Astrocyte (in vitro differentiated cells and primary cell): Measurements from ENCODE around the gene MAML2. TPM values are rescaled to one million over a fixed set of nuclear protein-coding genes. Genes with fewer than 3 reads are reported as not detected.
A peak's percentile ranks its signal among the peaks of the same experiment; 100 is the strongest.

Experiments used
- DNase-seq: peaks from one replicate; pipeline ENCODE4 v3.0.0-alpha.2; 2010; ENCODE audit warnings: low read depth
- FAIRE-seq: peaks from 2 replicates; lab custom pipeline; 2011; peaks lifted over from hg19 to GRCh38; lab: Jason Lieb, UNC
- H2AFZ ChIP-seq: 2 replicates; pipeline ENCODE4 v1.6.0; 2012; ENCODE audit warnings: low read depth, low read length, inconsistent platforms
- H3K27ac ChIP-seq: 2 replicates; pipeline ENCODE4 v1.5.1; 2011; ENCODE audit warnings: low read depth, low read length, inconsistent platforms
- H3K27me3 ChIP-seq: 2 replicates; pipeline ENCODE4 v1.6.0; 2011; ENCODE audit warnings: low read length, inconsistent platforms; ENCODE audit not compliant: insufficient read depth
- H3K36me3 ChIP-seq: 2 replicates; pipeline ENCODE4 v1.5.1; 2011; ENCODE audit warnings: low read length, inconsistent platforms; ENCODE audit not compliant: insufficient read depth
- H3K4me1 ChIP-seq: 2 replicates; pipeline ENCODE4 v1.5.1; 2011; ENCODE audit warnings: low read length, inconsistent platforms; ENCODE audit not compliant: insufficient read depth
- H3K4me2 ChIP-seq: 2 replicates; pipeline ENCODE4 v1.6.0; 2012; ENCODE audit warnings: low read length, inconsistent platforms
- H3K4me3 ChIP-seq: 2 replicates; pipeline ENCODE4 v1.5.1; 2011; ENCODE audit warnings: low read depth, mild to moderate bottlenecking, low read length, inconsistent platforms; ENCODE audit not compliant: insufficient read depth
- H3K79me2 ChIP-seq: 2 replicates; pipeline ENCODE4 v1.6.0; 2012; ENCODE audit warnings: mild to moderate bottlenecking, low read length, inconsistent platforms; ENCODE audit not compliant: insufficient read depth
- H3K9ac ChIP-seq: 2 replicates; pipeline ENCODE4 v1.6.0; 2012; ENCODE audit warnings: mild to moderate bottlenecking, low read length, inconsistent platforms
- H3K9me3 ChIP-seq: 2 replicates; pipeline ENCODE4 v1.5.1; 2012; ENCODE audit warnings: low read depth, mild to moderate bottlenecking, low read length, inconsistent platforms; ENCODE audit not compliant: insufficient read depth
- H4K20me1 ChIP-seq: 2 replicates; pipeline ENCODE4 v1.6.0; 2012; ENCODE audit warnings: low read length, inconsistent platforms; ENCODE audit not compliant: insufficient read depth
- H3K27ac Mint-ChIP-seq: one replicate; pipeline ENCODE4 v1.8.0; 2021; ENCODE audit warnings: mild to moderate bottlenecking, mixed read lengths; ENCODE audit not compliant: unreplicated experiment
- H3K27me3 Mint-ChIP-seq: one replicate; pipeline ENCODE4 v1.8.0; 2021; ENCODE audit warnings: low read depth, mixed read lengths; ENCODE audit not compliant: unreplicated experiment
- H3K36me3 Mint-ChIP-seq: one replicate; pipeline ENCODE4 v1.8.0; 2021; ENCODE audit warnings: low read depth, mixed read lengths; ENCODE audit not compliant: unreplicated experiment
- H3K4me1 Mint-ChIP-seq: one replicate; pipeline ENCODE4 v1.8.0; 2021; ENCODE audit warnings: low read depth, mixed read lengths; ENCODE audit not compliant: unreplicated experiment
- H3K4me3 Mint-ChIP-seq: one replicate; pipeline ENCODE4 v1.8.0; 2021; ENCODE audit warnings: mild to moderate bottlenecking, moderate library complexity, mixed read lengths; ENCODE audit not compliant: unreplicated experiment
- H3K9me3 Mint-ChIP-seq: one replicate; pipeline ENCODE4 v1.8.0; 2021; ENCODE audit warnings: mild to moderate bottlenecking, mixed read lengths; ENCODE audit not compliant: unreplicated experiment
- CTCF ChIP-seq: IDR thresholded peaks from 2 replicates; pipeline ENCODE4 v1.5.1; 2011; ENCODE audit warnings: low read depth, mild to moderate bottlenecking, inconsistent platforms, low read length, moderate library complexity; ENCODE audit not compliant: insufficient read depth
- EZH2 ChIP-seq: IDR thresholded peaks from 2 replicates; pipeline ENCODE4 v1.6.1; 2012; ENCODE audit warnings: mild to moderate bottlenecking, low read length, inconsistent platforms; ENCODE audit not compliant: insufficient read depth
- total RNA-seq: library from RNA; stranded (reverse); gene quantifications from 2 replicates; pipeline ENCODE4 v1.2.1, GENCODE V29; 2021

Gene MAML2
- total RNA-seq, 1 donor from 2014 or later: 27.4 TPM

- Mint-ChIP-seq H3K4me1 (peaks cover 61% of the 10 kb centered on the region), H3K9me3 (no peaks in the 10 kb centered on the region), H3K27me3 (no peaks in the 10 kb centered on the region), H3K27ac (peak overlapping the region; percentile 96), H3K4me3 (peak overlapping the region; percentile 30), H3K36me3 (peaks cover 3% of the 10 kb centered on the region)
- H3K4me2 ChIP-seq: peak overlapping the region; percentile 81
- peak; percentile 97 for DNase-seq
- H3K9ac ChIP-seq: peak overlapping the region; percentile 83
- peak overlapping the region; percentile 98 for H3K27ac ChIP-seq
- peak; percentile 89 for FAIRE-seq
- no peaks in the 10 kb centered on the region for H4K20me1 ChIP-seq
- TF ChIP-seq EZH2: no peak
- TF ChIP-seq CTCF: peak; percentile 30
- H3K9me3 ChIP-seq: no peaks in the 10 kb centered on the region
- H3K4me1 ChIP-seq: peaks cover 54% of the 10 kb centered on the region
- peak overlapping the region; percentile 11 for H3K4me3 ChIP-seq
- peaks cover 55% of the 10 kb centered on the region for H3K79me2 ChIP-seq
- no peak overlapping the region for H2AFZ ChIP-seq
- H3K36me3 ChIP-seq: no peaks in the 10 kb centered on the region
- no peaks in the 10 kb centered on the region for H3K27me3 ChIP-seq
Measured at GRCh38 chr11:96155627-96156378, 187.2 kb downstream of the MAML2 start.

- Histone ChIP-seq H3K36me3 (no peaks in the 10 kb centered on the region), H2AFZ (no peak overlapping the region), H3K4me1 (peaks cover 60% of the 10 kb centered on the region), H3K9me3 (no peaks in the 10 kb centered on the region), H3K9ac (peak overlapping the region; percentile 83), H3K27me3 (no peaks in the 10 kb centered on the region), H3K27ac (peak overlapping the region; percentile 98), H4K20me1 (no peaks in the 10 kb centered on the region), H3K4me2 (peak overlapping the region; percentile 81), H3K79me2 (peaks cover 56% of the 10 kb centered on the region), H3K4me3 (peak overlapping the region; percentile 40)
- peak overlapping the region; percentile 96 for H3K27ac Mint-ChIP-seq
- no peaks in the 10 kb centered on the region for H3K27me3 Mint-ChIP-seq
- peak overlapping the region; percentile 69 for H3K4me3 Mint-ChIP-seq
- TF ChIP-seq EZH2 (no peak), CTCF (no peak)
- peaks cover 3% of the 10 kb centered on the region for H3K36me3 Mint-ChIP-seq
- no peaks in the 10 kb centered on the region for H3K9me3 Mint-ChIP-seq
- peak; percentile 86 for DNase-seq
- H3K4me1 Mint-ChIP-seq: peaks cover 59% of the 10 kb centered on the region
- peak; percentile 47 for FAIRE-seq
Measured at GRCh38 chr11:96154802-96155520, 188.0 kb downstream of the MAML2 start.

- TF ChIP-seq EZH2: no peak
- TF ChIP-seq CTCF: no peak
- Histone ChIP-seq H3K9me3 (no peaks in the 10 kb centered on the region), H3K4me1 (peaks cover 74% of the 10 kb centered on the region), H3K27ac (peak overlapping the region; percentile 43), H3K9ac (no peak overlapping the region), H3K27me3 (no peaks in the 10 kb centered on the region), H2AFZ (no peak overlapping the region), H3K4me3 (no peak overlapping the region), H4K20me1 (no peaks in the 10 kb centered on the region), H3K79me2 (peaks cover 53% of the 10 kb centered on the region), H3K4me2 (peak overlapping the region; percentile 18), H3K36me3 (no peaks in the 10 kb centered on the region)
- peaks cover 62% of the 10 kb centered on the region for H3K4me1 Mint-ChIP-seq
- DNase-seq (no peak), FAIRE-seq (no peak)
- H3K9me3 Mint-ChIP-seq: no peaks in the 10 kb centered on the region
- H3K27me3 Mint-ChIP-seq: no peaks in the 10 kb centered on the region
- H3K27ac Mint-ChIP-seq: peak overlapping the region; percentile 95
- H3K36me3 Mint-ChIP-seq: no peaks in the 10 kb centered on the region
- H3K4me3 Mint-ChIP-seq: no peak overlapping the region
Measured at GRCh38 chr11:96152623-96153022, 190.4 kb downstream of the MAML2 start.
